Hypothalamus (tissue), 51 donors: ENCODE results near the gene MAP4K1.

Experiments
- DNase-seq, 51 donors: peaks; one replicate each; lab custom pipeline; 2025; lab: John Stamatoyannopoulos, UW

MAP4K1 gene

DNA sequence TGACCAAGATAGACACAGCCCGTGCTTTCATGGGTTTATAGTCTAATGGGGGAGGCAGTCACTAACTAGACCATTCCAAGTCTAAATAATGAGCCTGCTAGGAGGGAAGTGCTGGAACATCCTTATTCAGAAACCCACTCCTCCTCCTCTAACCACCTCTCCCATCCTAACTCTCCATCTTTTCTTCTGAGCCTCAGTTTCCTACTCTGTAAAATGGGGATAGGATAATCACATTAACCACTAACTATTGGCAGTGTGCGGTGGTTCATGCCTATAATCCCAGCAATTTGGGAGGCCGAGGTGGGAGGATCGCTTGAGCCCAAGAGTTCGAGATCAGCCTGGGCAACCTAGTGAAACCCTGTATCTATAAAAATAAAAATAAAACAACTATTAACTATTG, 68.7 kb downstream of the MAP4K1 start:
- DNase-seq: no peak

DNA sequence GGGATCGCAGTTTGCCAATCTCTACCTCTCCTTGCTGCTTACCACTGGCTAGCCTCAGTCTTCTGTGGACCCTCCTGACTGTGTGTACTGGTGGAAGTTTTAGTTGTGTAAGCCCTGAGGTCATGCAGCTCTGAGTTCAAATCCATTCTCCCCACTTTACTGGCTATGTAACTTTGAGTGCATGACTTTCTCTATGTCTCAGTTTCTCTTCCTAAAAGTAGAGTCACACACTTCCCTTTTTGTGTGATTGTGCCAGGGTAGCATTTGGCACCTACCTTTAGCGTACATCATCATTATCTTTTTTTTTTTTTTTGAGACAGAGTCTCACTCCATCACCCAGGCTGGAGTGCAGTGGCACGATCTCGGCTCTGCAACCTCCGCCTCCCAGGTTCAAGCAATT, 70.3 kb downstream of the MAP4K1 start:
- no peak for DNase-seq

DNA sequence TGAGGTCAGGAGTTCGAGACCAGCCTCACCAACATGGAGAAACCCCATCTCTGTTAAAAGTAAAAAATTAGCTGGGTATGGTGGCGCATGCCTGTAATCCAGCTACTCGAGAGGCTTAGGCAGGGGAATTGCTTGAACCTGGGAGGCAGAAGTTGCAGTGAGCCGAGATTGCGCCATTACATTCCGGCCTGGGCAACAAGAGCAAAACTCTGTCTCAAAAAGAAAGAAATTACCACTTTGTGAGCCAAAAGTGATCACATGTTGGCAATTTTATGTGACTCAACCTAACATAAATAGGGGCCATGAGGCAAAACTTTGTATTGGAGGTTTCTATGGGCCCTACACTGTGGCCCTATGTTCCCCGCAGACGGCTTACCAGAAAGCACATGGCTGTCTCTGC, 72.2 kb downstream of the MAP4K1 start:
- no peak for DNase-seq

DNA sequence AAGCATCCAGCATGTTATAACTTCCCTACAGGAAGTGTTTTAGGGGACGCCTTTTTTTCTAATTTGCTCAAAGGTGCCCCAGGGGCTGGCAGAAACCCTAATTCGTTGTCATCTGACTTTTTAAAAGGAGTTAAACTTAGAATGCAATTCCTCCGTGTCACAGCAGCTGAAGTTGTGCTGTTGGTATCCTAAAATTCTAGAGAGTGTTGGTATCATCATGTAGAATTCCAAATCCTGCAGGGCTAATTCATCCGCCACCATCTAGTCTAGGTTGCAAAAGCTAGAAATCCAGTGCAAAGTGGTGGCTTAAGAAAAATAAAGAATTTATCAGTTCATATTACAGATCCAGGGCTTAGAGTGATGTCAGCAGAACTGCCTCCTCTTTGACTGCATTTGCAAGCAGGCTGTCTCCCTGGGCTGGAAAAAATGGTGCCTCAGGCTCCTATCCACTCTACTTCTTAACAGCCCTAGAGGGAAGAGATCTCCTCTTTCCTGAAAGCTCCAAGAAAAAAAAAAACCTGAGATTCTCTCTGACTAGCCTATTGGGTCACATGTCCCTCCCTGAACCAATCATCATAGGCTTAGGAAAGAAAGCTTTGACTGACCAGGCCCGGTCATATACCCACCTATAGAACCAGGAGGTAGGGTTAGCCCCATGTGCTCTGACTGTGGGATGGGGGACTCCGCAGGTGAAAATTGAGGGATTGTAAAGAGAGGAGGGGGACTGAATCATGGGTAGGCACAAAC, 73.0 kb downstream of the MAP4K1 start:
- DNase-seq: peak in 2 of 51 donors; percentile 16 to 22

DNA sequence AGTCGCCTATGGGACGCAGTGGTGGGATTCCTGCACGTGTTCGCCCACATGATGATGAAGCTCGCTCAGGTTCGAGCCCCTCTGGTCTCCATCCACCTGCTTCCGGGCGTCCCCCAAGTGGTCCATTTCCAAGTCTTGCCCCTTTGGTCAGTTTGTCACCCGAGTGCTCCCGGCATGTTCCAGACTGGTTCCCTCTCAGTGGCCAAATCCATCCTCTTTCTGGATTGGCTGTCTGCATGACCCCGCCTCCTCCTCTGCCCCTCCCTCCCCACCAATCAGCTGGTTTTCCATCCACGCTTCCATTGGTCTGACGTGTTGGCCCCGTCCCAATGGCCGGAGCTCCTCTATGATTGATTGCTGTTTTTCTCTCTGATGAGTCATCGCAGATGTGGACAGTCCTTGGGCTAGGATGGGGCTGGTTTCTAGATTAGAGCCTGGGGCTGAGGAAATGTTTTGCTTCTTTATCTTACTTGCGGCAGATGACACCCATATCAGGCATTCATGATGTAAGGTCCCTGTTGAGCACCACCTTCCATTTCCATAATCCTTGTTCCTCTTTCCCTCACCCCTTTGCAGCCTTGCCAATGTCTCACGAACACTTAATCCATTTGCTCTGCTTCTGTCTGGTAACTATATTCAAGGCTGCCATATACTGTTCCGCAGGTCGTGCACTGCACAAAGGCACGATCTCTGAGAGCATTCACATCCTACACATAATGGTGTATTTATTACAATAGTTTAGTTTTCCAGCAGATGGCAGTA, 73.8 kb downstream of the MAP4K1 start:
- DNase-seq: peak in 48 of 51 donors; percentile 11 to 85 (median 51)

DNA sequence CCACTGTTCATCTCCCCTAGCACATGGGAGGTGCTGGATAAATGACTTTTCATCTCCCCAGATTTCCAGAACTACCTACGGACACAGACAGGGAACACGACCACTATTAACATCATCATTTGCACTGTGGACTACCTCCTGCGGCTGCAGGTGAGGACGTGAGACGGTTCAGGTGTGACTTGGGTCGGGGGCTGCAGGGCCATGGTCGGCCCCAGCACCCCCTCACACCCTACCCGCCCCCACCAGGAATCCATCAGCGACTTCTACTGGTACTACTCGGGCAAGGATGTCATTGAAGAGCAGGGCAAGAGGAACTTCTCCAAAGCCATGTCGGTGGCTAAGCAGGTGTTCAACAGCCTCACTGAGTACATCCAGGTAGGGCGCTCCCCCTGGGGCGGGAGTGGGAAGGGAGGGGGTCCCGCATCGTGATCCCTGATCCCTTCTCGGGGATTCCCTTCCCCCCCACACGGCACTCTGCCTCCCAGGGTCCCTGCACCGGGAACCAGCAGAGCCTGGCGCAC, 74.4 kb downstream of the MAP4K1 start:
- DNase-seq: no peak

DNA sequence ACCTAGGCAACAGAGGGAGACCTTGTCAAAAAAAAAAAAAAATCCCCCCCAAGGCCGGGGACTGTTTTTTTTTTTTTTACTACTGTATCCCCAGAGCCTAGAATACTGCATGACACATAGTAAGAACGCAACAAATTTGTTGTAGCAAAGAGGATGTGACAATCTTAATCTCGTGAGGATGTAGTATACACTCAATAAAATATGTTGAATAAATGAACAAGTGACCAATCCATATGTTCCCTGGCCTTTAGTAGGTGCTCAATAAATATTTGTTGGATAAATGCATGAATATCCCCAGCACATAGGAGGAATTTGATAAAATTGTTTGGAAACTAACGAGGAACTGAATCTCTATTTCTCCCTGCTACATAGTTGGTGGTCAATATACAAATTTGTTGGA, 75.7 kb downstream of the MAP4K1 start:
- no peak for DNase-seq

DNA sequence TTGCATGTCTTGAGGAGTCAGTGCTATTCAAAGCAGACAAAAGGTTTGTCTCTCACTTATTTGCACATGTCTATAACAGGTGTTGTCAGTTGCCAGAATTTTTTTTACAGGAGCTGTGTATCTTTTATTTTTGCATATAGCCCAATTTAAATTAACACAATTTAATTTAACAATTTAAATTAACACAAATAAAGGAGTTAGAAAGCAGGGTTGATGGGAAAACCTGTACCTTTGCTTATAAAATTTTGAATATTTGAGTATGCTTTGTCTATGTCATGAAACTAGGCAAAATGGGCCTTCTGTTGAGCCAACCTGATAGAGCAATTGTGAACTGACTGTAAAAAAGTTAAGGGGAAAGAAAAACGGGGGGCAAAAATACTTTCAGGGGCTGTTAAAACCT, 78.0 kb downstream of the MAP4K1 start:
- DNase-seq: no peak

DNA sequence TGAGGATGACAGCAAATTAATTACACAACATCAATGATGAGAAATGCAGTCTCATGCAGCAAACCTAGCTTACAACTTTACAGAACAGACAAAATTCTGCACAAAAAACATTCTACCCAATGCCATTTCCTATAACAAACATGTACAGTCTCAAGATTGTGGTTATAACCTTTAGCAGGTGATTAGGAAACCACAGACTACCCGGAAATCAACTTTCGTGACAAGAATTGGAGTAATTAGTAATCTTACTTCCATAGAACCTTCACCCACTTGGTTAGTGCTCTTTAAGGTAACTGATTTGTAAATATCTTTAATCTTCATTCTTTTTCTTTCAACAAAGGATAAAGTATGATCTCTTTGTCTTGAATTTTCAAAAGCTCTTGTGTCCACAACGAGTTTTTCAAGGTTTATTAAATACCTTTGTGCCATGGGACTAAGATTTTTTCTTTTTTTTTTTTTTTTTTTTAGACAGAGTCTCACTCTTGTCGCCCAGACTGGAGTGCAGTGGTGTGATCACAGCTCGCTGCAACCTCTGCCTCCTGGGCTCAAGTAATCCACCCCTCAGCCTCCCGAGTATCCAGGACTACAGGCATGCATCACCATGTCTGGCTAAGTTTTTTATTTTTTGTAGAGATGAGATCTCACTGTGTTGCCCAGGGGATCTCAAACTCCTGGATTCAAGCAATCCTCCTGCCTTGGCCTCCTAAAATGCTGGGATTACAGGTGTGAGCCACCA, 78.8 kb downstream of the MAP4K1 start:
- no peak for DNase-seq

DNA sequence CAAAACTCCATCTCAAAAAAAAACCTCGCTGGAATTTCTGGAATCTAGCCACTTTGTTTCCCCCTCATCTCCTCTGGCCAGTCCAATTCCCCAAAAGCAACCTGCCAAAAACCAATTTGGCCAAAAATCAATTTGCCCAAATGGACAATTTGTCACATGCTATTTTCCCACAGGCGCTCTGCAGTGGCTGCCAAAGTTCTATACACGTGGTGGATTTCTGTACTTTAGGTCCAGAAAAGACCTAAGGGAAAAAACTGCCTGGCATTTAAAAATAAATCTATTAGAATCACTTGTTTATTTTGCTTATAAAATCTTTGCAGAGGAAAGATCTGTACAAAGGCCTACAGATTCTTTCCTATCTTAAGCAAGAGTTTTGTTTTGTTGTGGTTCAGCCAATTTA, 79.4 kb downstream of the MAP4K1 start:
- peak in 20 of 51 donors; percentile 5 to 60 (median 20) for DNase-seq
